Globus pallidus (tissue), 1 donor: Measurements from ENCODE around the gene KRT7.
"Not testable (repeated sequence)": the region's sequence is repeated elsewhere in the genome, so short reads cannot be mapped to it uniquely, and the experiment has no call there.

Experiments
- DNase-seq: peaks from one replicate; pipeline ENCODE4 v3.0.0-alpha.2; 2015; ENCODE audit warnings: low spot score

KRT7 gene

GRCh38 chr12:52243856-52244614 lies 11.0 kb downstream of the KRT7 start:
- no peak for DNase-seq

- DNase-seq, result no peak
Measured at GRCh38 chr12:52244615-52244994, 11.6 kb downstream of the KRT7 start.

- no peak for DNase-seq
Measured at GRCh38 chr12:52245259-52245961, 12.4 kb downstream of the KRT7 start.

DNA sequence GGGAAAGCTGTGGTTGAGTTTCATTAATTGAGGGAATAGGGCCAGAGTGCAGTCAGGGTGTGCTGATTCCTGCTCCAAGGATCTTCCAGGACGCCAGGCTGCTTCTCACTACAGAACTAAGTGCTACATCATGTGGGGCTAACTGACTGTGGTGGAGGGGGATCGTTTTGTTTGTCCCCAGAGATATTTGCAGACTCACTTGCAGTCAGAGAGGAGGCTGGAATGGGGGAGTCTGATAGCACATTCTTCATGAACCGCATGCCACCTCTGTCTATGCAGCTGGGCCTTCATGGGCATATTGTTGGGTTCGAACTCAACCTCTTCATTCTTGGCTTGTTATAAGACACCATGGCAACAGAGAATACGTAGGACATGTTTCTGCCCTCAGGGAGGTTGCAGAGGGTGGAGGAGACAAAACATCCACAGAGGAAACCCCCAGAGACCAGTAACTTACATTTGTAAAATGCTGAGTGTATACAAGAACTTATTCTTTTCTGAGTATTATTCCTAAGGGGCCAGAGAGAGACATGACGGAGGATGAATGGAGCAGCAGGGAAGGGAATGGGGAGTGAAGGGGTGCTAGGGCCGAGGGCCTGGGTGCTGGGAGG lies 13.0 kb downstream of the KRT7 start:
- DNase-seq, result no peak

GRCh38 chr12:52246720-52247621 lies 13.9 kb downstream of the KRT7 start:
- DNase-seq, result no peak

DNA sequence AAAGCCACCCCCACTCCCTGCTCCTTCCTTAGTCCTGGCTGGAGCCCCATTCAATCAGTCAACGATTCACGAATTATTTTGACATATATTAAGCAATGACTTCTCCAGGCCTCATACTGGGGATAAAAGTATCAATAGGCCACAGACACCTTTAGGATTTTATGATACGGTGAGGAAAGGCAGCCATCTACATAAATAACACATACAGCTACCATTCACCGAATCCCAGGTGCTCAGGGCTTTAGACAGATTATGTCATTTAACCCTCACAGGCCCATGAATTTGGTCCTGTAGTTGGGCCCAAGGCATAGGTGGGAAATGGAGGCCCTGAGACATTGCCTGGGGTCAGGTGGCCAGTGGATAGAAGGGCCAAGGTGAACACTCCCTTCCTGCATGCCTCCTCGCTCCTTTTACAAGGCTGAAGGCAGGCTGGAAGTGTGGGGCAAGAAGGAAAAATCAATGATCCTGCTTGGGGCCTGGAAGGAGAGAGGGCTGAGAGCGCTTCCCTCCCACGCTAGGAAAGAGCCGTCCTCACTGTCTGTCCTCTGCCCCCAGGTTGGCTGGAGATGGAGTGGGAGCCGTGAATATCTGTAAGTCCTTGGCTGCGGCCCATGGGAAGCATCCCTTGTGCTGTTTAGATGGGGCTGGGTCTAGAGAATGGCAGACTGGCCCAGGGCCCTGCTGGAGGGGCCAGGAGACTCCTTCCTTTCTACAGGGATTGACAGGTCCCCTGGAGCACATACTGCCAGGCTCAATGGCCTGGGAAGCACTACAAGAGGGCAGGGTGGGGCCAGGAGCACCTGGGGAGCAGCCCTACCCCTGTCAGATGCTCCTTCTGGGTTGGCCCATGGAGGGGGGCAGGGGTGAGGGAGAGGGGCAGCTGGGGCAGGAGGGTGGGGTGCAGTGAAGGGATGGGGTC lies 14.8 kb downstream of the KRT7 start:
- no peak for DNase-seq

GRCh38 chr12:52248541-52249461 lies 15.8 kb downstream of the KRT7 start:
- DNase-seq, result peak; percentile 68

GRCh38 chr12:52249511-52250047 lies 16.5 kb downstream of the KRT7 start:
- no peak for DNase-seq

- no peak for DNase-seq
Measured at GRCh38 chr12:52250048-52250990, 17.3 kb downstream of the KRT7 start.

DNA sequence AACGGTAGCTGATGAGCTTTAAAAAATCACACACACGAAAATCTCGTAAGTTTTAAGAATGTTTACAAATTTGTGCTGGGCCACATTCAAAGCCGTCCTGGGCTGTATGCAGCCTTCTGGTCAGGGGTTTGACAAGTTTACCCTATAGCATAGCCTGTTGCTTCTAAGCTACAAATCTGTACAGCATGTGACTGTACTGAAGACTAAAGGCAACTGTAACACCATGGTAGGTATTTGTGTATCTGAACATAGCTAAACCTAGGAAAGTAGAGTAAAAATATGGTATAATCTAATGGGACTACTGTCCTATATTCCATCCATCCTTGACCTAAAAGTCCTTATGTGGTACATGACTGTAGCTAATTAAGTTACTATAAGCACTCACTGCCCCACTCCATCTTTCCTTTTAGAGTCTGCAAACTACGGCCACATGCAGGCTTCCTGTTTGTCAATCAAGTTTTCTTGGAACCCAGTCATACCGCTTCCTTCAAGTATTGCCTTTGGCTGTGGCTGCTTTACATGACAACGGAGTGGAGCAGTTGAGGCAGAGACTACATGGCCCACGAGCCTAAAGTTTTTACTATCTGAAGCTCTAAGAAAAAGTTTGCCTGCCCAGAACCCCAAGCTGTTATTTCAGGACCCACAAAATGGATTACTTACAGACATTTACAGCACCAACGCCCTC lies 18.5 kb downstream of the KRT7 start:
- no peak for DNase-seq

- DNase-seq, result not testable (repeated sequence)
Measured at GRCh38 chr12:52252175-52252615, 19.2 kb downstream of the KRT7 start.

GRCh38 chr12:52252728-52253343 lies 19.8 kb downstream of the KRT7 start:
- no peak for DNase-seq

GRCh38 chr12:52253391-52254179 lies 20.5 kb downstream of the KRT7 start:
- DNase-seq, result no peak

DNA sequence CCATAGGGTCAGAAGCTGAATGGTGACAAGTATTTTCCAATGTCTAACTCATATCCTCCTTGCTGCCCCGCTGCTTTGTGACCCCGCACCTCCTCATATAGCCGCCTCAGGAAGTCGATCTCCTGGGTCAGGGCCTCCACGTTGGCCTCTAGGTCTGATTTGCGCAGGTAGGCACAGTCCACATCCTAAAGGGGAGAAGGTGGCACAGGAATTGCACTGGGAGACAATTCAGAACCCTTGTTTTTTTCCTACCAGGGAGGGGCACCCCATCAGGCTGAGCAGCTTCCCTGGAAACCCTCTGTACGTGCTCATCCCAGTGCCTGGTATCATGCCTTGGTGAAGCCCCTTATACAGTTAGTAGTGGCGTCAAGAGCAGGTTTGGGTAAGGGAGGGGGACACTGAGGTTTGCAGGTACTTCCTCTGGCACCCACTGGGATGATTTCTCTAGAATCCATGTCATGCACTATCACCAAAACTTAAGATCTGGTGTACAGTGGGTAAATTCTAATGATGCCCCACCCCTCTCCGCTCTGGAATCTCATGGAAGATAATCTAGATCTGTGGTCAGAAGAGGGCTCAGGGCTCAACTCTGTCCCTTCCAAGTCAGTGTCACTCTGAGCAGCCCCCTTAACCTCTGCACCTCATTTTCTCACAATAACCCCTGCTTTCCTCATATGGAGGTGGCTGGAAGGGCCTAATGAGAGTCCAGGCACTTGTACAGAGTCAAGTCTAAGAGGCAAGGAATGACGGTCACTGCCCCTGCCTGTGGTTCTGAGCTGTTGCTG lies 21.3 kb downstream of the KRT7 start:
- no peak for DNase-seq

DNA sequence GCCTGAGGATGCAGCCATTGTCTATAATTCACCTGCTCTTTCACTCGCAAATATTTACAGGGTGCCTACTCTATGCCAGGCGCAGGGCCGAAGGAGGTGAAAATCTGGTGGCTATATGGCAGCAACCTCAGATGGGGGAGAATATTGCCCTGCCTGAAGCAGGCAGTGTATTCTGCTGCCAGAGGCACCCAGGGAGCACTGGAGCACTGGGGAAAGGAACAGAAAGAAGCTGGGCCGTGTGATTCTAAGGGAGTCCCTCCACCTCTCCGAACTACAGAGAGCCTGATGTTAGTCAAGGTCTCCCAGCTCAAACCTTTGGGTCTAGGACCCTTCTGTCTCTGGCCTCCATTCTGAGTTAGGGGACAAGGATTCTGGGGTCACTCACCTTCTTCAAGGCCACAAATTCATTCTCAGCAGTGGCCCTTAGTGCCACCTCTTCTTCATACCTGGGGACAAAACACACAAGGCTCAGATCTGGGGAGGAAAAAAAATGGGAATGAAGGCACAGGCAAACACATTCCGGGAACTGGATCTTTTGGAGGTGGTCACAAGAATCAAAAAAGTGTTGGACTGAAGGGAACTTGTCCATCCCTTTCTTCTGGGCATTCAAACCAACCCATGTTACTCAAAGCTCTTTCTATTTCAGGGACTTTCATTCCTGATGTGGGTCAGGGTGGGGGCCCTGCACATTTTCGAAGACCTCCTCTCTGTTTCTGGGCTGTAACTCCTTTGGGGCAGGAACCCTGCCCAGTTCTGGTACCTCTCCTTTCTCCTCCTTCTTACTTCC lies 22.1 kb downstream of the KRT7 start:
- DNase-seq, result no peak
